ENCODE results near the gene ZIC1. TPM values are rescaled to one million over a fixed set of nuclear protein-coding genes. Genes with fewer than 3 reads are reported as not detected.

ZIC1 gene
- total and polyA plus RNA-seq, 9 of the 15 experiments (the other 6 are each of a cell fraction or from before 2014, with no cell fraction given) = 0.21 to 0.42 TPM; not detected in 7

DNA sequence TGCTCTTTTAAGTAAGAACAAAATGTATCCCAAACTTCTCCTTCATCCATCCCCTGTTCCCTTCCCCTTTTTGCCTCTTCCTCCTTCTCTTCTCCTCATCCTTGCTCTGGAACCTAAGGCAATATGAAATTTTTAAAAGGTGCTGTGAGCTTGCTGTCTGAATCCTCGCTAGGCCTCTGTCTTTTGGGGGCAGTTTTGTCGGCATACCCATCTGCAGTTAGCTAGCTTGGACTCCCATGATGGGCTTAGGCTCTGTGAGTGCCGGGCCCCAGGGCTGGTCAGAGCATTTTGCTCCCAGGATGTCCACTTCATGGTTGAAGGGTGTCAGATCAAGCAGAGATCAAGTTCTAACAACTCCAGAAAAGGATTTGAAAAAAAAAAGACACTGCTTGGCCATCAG lies 18.6 kb downstream of the ZIC1 start:
- Histone ChIP-seq H4K20me1 (replicated peaks; ENCODE audit: control insufficient read depth, insufficient read depth, low read length) (no peaks in the 10 kb centered on the region), H3K36me3 (ENCODE audit: control insufficient read depth, insufficient read depth, low read length) (no peaks in the 10 kb centered on the region), H3K4me3 (no peak overlapping the region), H2AFZ (ENCODE audit: low read depth, low read length) (no peak overlapping the region), H3K79me2 (ENCODE audit: control insufficient read depth, insufficient read depth, low read length) (no peaks in the 10 kb centered on the region), H3K4me1 (replicated peaks in 1 of 2; ENCODE audit: control insufficient read depth in 2 of 2, insufficient read depth in 2 of 2, low read length in 2 of 2) (no peaks in the 10 kb centered on the region), H3K9me1 (ENCODE audit: control insufficient read depth, insufficient read depth, low read length) (no peaks in the 10 kb centered on the region), H3K27ac (ENCODE audit: extremely low read depth, low read depth, low read length) (no peak overlapping the region), H3K4me2 (ENCODE audit: insufficient read depth, low read length) (no peak overlapping the region), H3K27me3 (ENCODE audit: control insufficient read depth in 2 of 2, insufficient read depth in 2 of 2, low read length in 2 of 2) (peaks cover 3 to 16% of the 10 kb centered on the region in 2 experiments; a peak in 3 of 5 replicates), H3K9ac (ENCODE audit: insufficient read depth in 1 of 2, low read depth in 2 of 2, low read length in 2 of 2) (no peak overlapping the region), H3K9me3 (replicated peaks; ENCODE audit: control insufficient read depth, insufficient read depth, low read depth, low read length) (no peaks in the 10 kb centered on the region)
- ATAC-seq = no peak
- ChIA-PET CTCF (ENCODE audit: low intra/inter-chr PET ratio) (no interaction called here), POLR2A (no interaction called here)
- no peak for DNase-seq (ENCODE audit: extremely low read depth in 1 of 4, low spot score in 3 of 4)
- no TSS peak for BruUV-seq (replicated peaks)
- TF ChIP-seq SIRT6 (IDR thresholded peaks at IDR 0.05; ENCODE audit: low read depth, low read length) (no peak), NCOR1 (IDR thresholded peaks at IDR 0.05) (no peak), PREB (CRISPR knock-in tag; IDR thresholded peaks at IDR 0.05) (no peak), NFYB (IDR thresholded peaks at IDR 0.05; ENCODE audit: extremely low read depth, insufficient read length) (no peak), SETDB1 (IDR thresholded peaks at IDR 0.05; ENCODE audit: low read length) (no peak)
- 4% methylated on average over 3 of the region's 3 CpGs for WGBS (ENCODE audit: insufficient coverage, low coverage, missing lambda C conversion rate)
- in situ Hi-C loops (cut with MboI) = no loop called here
- FAIRE-seq = no peak
- intact Hi-C loops (cut with micrococcal nuclease) = no loop called here

DNA sequence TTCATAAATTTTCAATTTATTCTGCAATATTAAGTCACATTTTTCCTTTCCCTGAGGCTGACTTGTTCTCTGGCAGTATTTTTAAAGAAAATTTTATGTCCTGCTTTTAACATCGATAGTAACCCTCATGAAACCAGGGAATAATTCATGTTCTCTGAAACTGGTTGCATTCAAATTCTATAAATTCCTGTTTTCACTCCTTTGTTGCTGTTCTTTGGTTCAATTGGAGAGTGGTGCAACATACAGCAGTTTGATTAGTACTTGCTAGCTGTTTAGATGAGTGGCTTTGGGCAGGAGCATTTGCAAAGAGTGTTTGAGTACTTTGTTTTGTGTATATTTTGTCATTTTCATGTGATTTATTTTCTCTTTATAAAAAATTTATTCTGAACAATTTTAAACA lies 19.2 kb downstream of the ZIC1 start:
- CTCF ChIA-PET (ENCODE audit: low intra/inter-chr PET ratio) = no interaction called here
- FAIRE-seq = no peak
- TF ChIP-seq SMARCA4 (IDR thresholded peaks at IDR 0.05) (no peak), E2F3 (CRISPR knock-in tag; IDR thresholded peaks at IDR 0.05) (no peak), ZNF12 (CRISPR knock-in tag; IDR thresholded peaks at IDR 0.05) (no peak), ZKSCAN3 (CRISPR knock-in tag; IDR thresholded peaks at IDR 0.05) (no peak), HDAC3 (IDR thresholded peaks at IDR 0.05; ENCODE audit: borderline replicate concordance, partially characterized antibody) (no peak), SRSF7 (optimal IDR thresholded peaks at IDR 0.05; ENCODE audit: low read depth, low read length) (no peak), EP300 (IDR thresholded peaks at IDR 0.05; ENCODE audit: low read length) (no peak), ZNF274 (IDR thresholded peaks at IDR 0.05; ENCODE audit: borderline replicate concordance, low read depth, low read length) (no peak), FOXJ2 (tag; IDR thresholded peaks at IDR 0.05) (no peak), ZNF146 (CRISPR knock-in tag; IDR thresholded peaks at IDR 0.05; ENCODE audit: unreplicated experiment) (no peak), RFX5 (IDR thresholded peaks at IDR 0.05; ENCODE audit: low read depth, low read length) (no peak), ZNF589 (CRISPR knock-in tag; IDR thresholded peaks at IDR 0.05; ENCODE audit: low read depth) (no peak)
- TF ChIP-seq, protein P1, sequence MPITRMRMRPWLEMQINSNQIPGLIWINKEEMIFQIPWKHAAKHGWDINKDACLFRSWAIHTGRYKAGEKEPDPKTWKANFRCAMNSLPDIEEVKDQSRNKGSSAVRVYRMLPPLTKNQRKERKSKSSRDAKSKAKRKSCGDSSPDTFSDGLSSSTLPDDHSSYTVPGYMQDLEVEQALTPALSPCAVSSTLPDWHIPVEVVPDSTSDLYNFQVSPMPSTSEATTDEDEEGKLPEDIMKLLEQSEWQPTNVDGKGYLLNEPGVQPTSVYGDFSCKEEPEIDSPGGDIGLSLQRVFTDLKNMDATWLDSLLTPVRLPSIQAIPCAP (CRISPR knock-in tag; IDR thresholded peaks at IDR 0.05; ENCODE audit: borderline replicate concordance) = no peak

More for the DNA sequence above, 19.2 kb downstream of the ZIC1 start:
- no peaks in the 10 kb centered on the region for H3K79me2 ChIP-seq (ENCODE audit: control insufficient read depth, insufficient read depth, low read length)
- H3K9ac ChIP-seq (ENCODE audit: insufficient read depth in 1 of 2, low read depth in 2 of 2, low read length in 2 of 2) = no peak overlapping the region
- no peaks in the 10 kb centered on the region for H4K20me1 ChIP-seq (replicated peaks; ENCODE audit: control insufficient read depth, insufficient read depth, low read length)
- no peak for DNase-seq (ENCODE audit: extremely low read depth in 1 of 4, low spot score in 3 of 4)
- peaks cover under 1 to 11% of the 10 kb centered on the region in 2 experiments; a peak in 3 of 5 replicates for H3K27me3 ChIP-seq (ENCODE audit: control insufficient read depth in 2 of 2, insufficient read depth in 2 of 2, low read length in 2 of 2)
- H3K4me1 ChIP-seq (replicated peaks in 1 of 2; ENCODE audit: control insufficient read depth in 2 of 2, insufficient read depth in 2 of 2, low read length in 2 of 2) = no peaks in the 10 kb centered on the region
- no peak for ATAC-seq
- no peaks in the 10 kb centered on the region for H3K9me3 ChIP-seq (replicated peaks; ENCODE audit: control insufficient read depth, insufficient read depth, low read depth, low read length)
- 0% methylated on average over 1 of the region's 1 CpG for WGBS (ENCODE audit: insufficient coverage, low coverage, missing lambda C conversion rate)
- no peaks in the 10 kb centered on the region for H3K9me1 ChIP-seq (ENCODE audit: control insufficient read depth, insufficient read depth, low read length)
- H3K4me2 ChIP-seq (ENCODE audit: insufficient read depth, low read length) = no peak overlapping the region
- H3K4me3 ChIP-seq = no peak overlapping the region
- no peaks in the 10 kb centered on the region for H3K36me3 ChIP-seq (ENCODE audit: control insufficient read depth, insufficient read depth, low read length)
- no peak overlapping the region for H2AFZ ChIP-seq (ENCODE audit: low read depth, low read length)
- no peak overlapping the region for H3K27ac ChIP-seq (ENCODE audit: extremely low read depth, low read depth, low read length)
- in situ Hi-C loops (cut with MboI) (no loop called here), intact Hi-C loops (cut with micrococcal nuclease) (no loop called here)
- BruUV-seq (replicated peaks) = no TSS peak
- POLR2A ChIA-PET = interaction anchor here (0.6 kb wide), 1 partner anchor 96 kb away, joined by 4 read pairs; no protein-coding TSS in a partner anchor
